Lower leg skin (tissue), 4 donors: ENCODE data around the gene RAPGEF2. TPM values are rescaled to one million over a fixed set of nuclear protein-coding genes. Genes with fewer than 3 reads are reported as not detected.

Experiments
- DNase-seq, 2 donors: peaks; one replicate each; pipeline ENCODE4 v3.0.0-alpha.2; 2019; ENCODE audit warnings: low spot score in 2 of 2
- H3K4me3 ChIP-seq: fragments of 200-600 bp; sonication (generic); 2 replicates; pipeline ENCODE4 v1.5.1; 2017; ENCODE audit warnings: mild to moderate bottlenecking, low read depth; ENCODE audit not compliant: poor library complexity, severe bottlenecking
- POLR2A ChIP-seq, 2 donors: fragments of 450-650 bp; IDR thresholded peaks; one replicate each; pipeline ENCODE4 v1.6.1; 2016 to 2017; ENCODE audit warnings: antibody characterized with exemption in 2 of 2, mild to moderate bottlenecking in 1 of 2, moderate library complexity in 1 of 2
- WGBS, 2 donors: methylation state at CpG; one replicate each; pipeline ENCODE4 v1.1.5; 2018; 5-methylcytosine and 5-hydroxymethylcytosine counted together
- intact Hi-C: fragments of 100-400 bp; cut with DNase I; formaldehyde crosslinking; loops from one replicate; pipeline ENCODE4 v1.15.0; 2023; ENCODE audit warnings: low total_unique reads
- total RNA-seq, 4 donors: library from RNA; depleted of rRNA; stranded (reverse); fragments of >200 nt; gene quantifications; one replicate each; pipeline ENCODE4 v1.1.0, GENCODE V29; 2016
- TF ChIP-seq, protein P1 (sequence below), 3 donors: fragments of 450-650 bp; IDR thresholded peaks; one replicate each; pipeline ENCODE4 v1.5.1; 2016; ENCODE audit warnings: antibody characterized with exemption in 3 of 3, mild to moderate bottlenecking in 3 of 3, moderate library complexity in 2 of 3

Gene RAPGEF2
- total RNA-seq, 4 donors from 2014 or later = 38.3 to 51.7 (median 40.4) TPM

DNA sequence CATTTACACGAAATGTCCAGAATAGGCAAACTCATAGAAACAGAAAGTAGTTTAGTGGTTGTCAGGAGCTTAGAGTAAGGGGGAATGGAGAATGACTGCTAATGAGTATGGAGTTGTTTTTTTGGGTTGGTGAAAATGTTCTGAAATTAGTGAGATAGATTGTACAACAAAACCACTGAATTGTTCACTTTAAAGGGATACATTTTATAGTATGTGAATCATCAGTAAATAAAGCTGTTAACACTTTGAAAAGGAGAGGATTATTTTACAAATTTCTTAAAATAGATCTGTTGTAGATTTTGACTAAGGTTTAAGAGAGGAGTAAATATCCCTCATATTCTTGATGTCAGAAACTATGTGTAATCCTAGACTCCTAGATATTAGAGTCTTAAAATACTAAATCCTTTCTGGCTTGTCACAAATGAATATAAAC is 82.7 kb downstream of the RAPGEF2 start:
- 63 to 82% methylated on average over 1 of the region's 1 CpG for WGBS, 2 donors
- intact Hi-C loops = no loop called here
- DNase-seq = no peak
- no peak for TF ChIP-seq POLR2A (IDR thresholded peaks at IDR 0.05)
- TF ChIP-seq, protein P1, sequence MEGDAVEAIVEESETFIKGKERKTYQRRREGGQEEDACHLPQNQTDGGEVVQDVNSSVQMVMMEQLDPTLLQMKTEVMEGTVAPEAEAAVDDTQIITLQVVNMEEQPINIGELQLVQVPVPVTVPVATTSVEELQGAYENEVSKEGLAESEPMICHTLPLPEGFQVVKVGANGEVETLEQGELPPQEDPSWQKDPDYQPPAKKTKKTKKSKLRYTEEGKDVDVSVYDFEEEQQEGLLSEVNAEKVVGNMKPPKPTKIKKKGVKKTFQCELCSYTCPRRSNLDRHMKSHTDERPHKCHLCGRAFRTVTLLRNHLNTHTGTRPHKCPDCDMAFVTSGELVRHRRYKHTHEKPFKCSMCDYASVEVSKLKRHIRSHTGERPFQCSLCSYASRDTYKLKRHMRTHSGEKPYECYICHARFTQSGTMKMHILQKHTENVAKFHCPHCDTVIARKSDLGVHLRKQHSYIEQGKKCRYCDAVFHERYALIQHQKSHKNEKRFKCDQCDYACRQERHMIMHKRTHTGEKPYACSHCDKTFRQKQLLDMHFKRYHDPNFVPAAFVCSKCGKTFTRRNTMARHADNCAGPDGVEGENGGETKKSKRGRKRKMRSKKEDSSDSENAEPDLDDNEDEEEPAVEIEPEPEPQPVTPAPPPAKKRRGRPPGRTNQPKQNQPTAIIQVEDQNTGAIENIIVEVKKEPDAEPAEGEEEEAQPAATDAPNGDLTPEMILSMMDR (IDR thresholded peaks at IDR 0.05) = no peak
- H3K4me3 ChIP-seq = no peak overlapping the region

DNA sequence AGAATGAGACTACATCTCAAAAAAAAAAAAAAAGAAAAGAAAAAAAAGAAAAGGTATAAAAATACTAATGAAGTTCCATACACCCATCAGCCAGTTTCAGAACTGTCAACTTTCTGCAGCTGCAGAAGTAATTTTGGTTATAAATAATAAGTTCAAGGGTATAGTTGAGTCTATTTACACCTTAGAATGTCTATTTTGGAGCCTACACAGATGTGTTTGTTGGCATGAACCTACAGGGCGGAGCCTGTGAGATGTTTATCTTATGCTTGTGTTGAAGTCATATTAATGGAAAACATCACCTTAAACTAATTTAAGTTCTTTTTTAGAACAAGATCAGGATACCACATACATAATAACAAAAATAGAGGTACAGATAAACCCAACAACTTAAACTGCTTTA is 85.8 kb downstream of the RAPGEF2 start:
- 64 to 84% methylated on average over 1 of the region's 1 CpG for WGBS, 2 donors

DNA sequence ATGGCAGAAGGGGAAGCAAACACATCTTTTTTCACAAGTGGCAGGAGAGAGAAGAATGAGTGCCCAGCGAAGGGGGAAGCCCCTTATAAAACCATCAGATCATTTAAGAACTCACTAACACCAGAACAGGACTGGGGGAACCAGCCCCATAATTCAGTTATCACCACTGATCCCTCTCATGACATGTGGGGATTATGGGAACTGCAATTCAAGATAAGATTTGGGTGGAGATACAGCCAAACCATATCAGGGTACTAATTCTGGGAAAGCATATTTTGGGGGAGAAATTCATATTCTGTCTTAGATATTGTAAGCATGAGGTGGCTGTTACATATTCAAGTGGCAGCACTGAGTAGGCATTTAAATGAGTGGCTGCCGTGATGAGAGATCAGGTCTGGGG is 87.8 kb downstream of the RAPGEF2 start:
- WGBS, 2 donors = 81 to 88% methylated on average over 2 of the region's 2 CpGs
- intact Hi-C loops = no loop called here

More for the DNA sequence above, 85.8 kb downstream of the RAPGEF2 start:
- DNase-seq = no peak
- no peak for TF ChIP-seq POLR2A (IDR thresholded peaks at IDR 0.05)
- TF ChIP-seq, protein P1 (IDR thresholded peaks at IDR 0.05) = no peak
- no peak overlapping the region for H3K4me3 ChIP-seq
- intact Hi-C loops = no loop called here

DNA sequence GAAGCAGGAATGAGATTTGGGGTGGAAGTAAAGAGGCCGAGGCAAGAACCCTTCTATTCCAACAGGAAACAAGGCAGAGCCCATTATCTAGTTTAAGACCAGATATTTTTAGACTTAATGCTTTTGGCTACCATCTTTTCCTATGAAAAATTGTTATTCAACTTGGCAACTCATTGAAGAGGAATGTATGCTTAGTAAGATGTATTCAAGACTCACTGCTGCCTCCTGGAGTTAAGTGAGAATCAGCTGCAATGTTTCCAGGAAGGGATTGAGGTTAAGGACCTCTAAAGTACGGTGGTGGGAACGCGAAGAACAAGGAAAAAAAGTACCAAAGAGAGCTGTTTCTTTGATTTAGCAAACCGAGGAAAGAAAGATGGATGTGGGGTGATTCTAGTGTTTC is 89.1 kb downstream of the RAPGEF2 start:
- TF ChIP-seq POLR2A (IDR thresholded peaks at IDR 0.05) = no peak
- TF ChIP-seq, protein P1 (IDR thresholded peaks at IDR 0.05) = no peak
- intact Hi-C loops = no loop called here
- DNase-seq = no peak
- 88 to 90% methylated on average over 5 of the region's 5 CpGs for WGBS, 2 donors
- H3K4me3 ChIP-seq = no peak overlapping the region

More for the DNA sequence above, 87.8 kb downstream of the RAPGEF2 start:
- no peak for DNase-seq
- H3K4me3 ChIP-seq = no peak overlapping the region
- no peak for TF ChIP-seq POLR2A (IDR thresholded peaks at IDR 0.05)
- TF ChIP-seq, protein P1 (IDR thresholded peaks at IDR 0.05) = no peak

DNA sequence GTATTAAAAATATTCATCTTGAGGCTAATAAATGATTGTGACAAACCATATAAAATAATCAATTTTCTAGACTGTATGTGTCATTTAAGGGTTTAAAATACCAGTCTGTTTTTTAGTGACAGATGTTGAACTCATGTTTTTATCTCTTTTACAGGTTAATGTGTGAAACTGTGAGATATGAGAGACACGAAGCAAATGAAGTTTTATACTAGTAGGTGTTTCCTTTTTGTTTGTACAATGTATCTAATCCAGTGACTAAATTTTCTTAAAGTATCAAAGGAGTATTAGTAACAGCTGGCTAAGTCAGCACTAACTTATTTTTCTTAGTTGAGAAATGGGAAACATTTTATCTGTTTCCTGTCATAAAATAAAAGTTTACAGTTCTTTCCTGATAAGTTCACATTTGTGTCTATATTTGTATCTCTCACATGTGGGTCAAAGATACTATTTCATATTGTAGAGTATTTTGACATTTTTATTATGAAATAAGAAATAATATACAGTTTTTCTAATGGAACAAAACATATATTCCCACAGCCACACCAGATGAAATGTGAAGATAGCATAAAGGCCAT is 90.3 kb downstream of the RAPGEF2 start:
- DNase-seq = no peak
- intact Hi-C loops = no loop called here
- H3K4me3 ChIP-seq = no peak overlapping the region
- 65 to 74% methylated on average over 1 of the region's 1 CpG for WGBS, 2 donors
- TF ChIP-seq POLR2A (IDR thresholded peaks at IDR 0.05) = no peak
- TF ChIP-seq, protein P1 (IDR thresholded peaks at IDR 0.05) = no peak

DNA sequence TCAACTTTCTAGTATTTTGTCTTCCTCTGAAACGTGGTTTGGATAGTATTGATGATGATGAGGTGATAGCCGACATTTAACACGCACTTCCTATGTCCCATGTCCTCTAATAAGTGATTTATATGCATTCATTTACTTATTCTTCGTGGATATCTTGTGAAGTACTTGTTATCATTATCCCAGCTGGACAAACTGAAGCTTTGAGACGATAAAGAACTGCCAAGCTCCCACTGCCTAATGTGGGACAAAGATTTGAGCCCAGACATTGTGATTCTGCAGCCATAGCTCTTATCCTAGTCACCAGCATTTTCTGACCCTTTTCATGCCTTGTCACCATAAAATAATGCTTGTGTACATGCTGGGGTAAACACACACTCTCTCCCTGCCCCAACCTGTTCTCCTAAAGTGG is 92.5 kb downstream of the RAPGEF2 start:
- no peak for TF ChIP-seq POLR2A (IDR thresholded peaks at IDR 0.05)
- WGBS, 2 donors = 83 to 88% methylated on average over 5 of the region's 5 CpGs
- intact Hi-C loops = no loop called here
- no peak for DNase-seq
- no peak overlapping the region for H3K4me3 ChIP-seq
